Mammary epithelial cell (primary cell): ENCODE results near the gene GOLGA5.

Experiments
- CTCF ChIP-seq, 2 donors: IDR thresholded peaks in 1 of 2; conservative IDR thresholded peaks in 1 of 2; 2 replicates each; pipeline ENCODE4 v1.5.1; 2011 to 2012; ENCODE audit warnings: inconsistent platforms in 2 of 2, low read length in 2 of 2, mild to moderate bottlenecking in 2 of 2, control low read depth in 1 of 2, low read depth in 1 of 2; ENCODE audit not compliant: insufficient read depth in 1 of 2; ENCODE audit errors: extremely low read depth in 1 of 2
- EZH2 ChIP-seq: IDR thresholded peaks from 2 replicates; pipeline ENCODE4 v1.6.1; 2012; ENCODE audit warnings: low read length, inconsistent platforms, borderline replicate concordance

- TF ChIP-seq CTCF (conservative IDR thresholded peaks at IDR 0.05 in 1 of 2, IDR thresholded peaks at IDR 0.05 in 1 of 2; ENCODE audit: extremely low read depth in 1 of 2, insufficient read depth in 1 of 2, low read depth in 1 of 2, low read length in 2 of 2) (no peak), EZH2 (no peak)
Measured at GRCh38 chr14:92794961-92795360, 856 bp downstream of the GOLGA5 start.
